SJCRH30 (cell line): ENCODE data around the gene ATP9B. TPM values are rescaled to one million over a fixed set of nuclear protein-coding genes. Genes with fewer than 3 reads are reported as not detected.
"Not testable (repeated sequence)": the region's sequence is repeated elsewhere in the genome, so short reads cannot be mapped to it uniquely, and the experiment has no call there.

ENCODE experiments used
- DNase-seq, 2 experiments: peaks; one replicate each; pipeline ENCODE4 v3.0.0-alpha.2; 2015 to 2020
- H3K27ac ChIP-seq: fragments of 250-450 bp; sonication (Bioruptor Pico); 2 replicates; pipeline ENCODE4 v1.5.1; 2020; ENCODE audit warnings: mild to moderate bottlenecking, moderate library complexity
- H3K27me3 ChIP-seq: fragments of 250-450 bp; sonication (Bioruptor Pico); 2 replicates; pipeline ENCODE4 v1.5.1; 2020; ENCODE audit warnings: mild to moderate bottlenecking, moderate library complexity
- H3K36me3 ChIP-seq: fragments of 250-450 bp; sonication (Bioruptor Pico); 2 replicates; pipeline ENCODE4 v1.5.1; 2020; ENCODE audit warnings: mild to moderate bottlenecking, moderate library complexity
- H3K4me1 ChIP-seq: fragments of 250-450 bp; sonication (Bioruptor Pico); 2 replicates; pipeline ENCODE4 v1.5.1; 2020; ENCODE audit warnings: mild to moderate bottlenecking, moderate library complexity
- H3K4me3 ChIP-seq: fragments of 250-450 bp; sonication (Bioruptor Pico); 2 replicates; pipeline ENCODE4 v1.5.1; 2020; ENCODE audit warnings: mild to moderate bottlenecking, moderate library complexity
- H3K9me3 ChIP-seq: fragments of 250-450 bp; sonication (Bioruptor Pico); replicated peaks from 2 replicates; pipeline ENCODE4 v1.5.1; 2020; ENCODE audit warnings: mild to moderate bottlenecking, moderate library complexity
- total RNA-seq: library from RNA; depleted of rRNA; stranded (reverse); fragments of >200 nt; shearing (Covaris generic); gene quantifications from 2 replicates; pipeline ENCODE4 v1.2.3, GENCODE V29; 2014

The ATP9B gene
- total RNA-seq, 1 experiment from 2014 or later = 10.0 TPM

- no peak for DNase-seq
- H3K4me3 ChIP-seq = no peak overlapping the region
- H3K9me3 ChIP-seq = no peaks in the 10 kb centered on the region
- no peaks in the 10 kb centered on the region for H3K4me1 ChIP-seq
- no peaks in the 10 kb centered on the region for H3K27me3 ChIP-seq
- H3K27ac ChIP-seq = no peak overlapping the region
- H3K36me3 ChIP-seq = no peaks in the 10 kb centered on the region
Observed at GRCh38 chr18:79136742-79137141, 67.5 kb downstream of the ATP9B start.

- Histone ChIP-seq H3K36me3 (no peaks in the 10 kb centered on the region), H3K4me3 (no peak overlapping the region), H3K9me3 (no peaks in the 10 kb centered on the region), H3K4me1 (no peaks in the 10 kb centered on the region), H3K27me3 (no peaks in the 10 kb centered on the region), H3K27ac (no peak overlapping the region)
- DNase-seq = no peak
Observed at GRCh38 chr18:79139206-79139605, 70.0 kb downstream of the ATP9B start.

- Histone ChIP-seq H3K27ac (no peak overlapping the region), H3K27me3 (no peaks in the 10 kb centered on the region), H3K4me1 (no peaks in the 10 kb centered on the region), H3K4me3 (no peak overlapping the region), H3K9me3 (no peaks in the 10 kb centered on the region), H3K36me3 (no peaks in the 10 kb centered on the region)
- DNase-seq = no peak
Observed at GRCh38 chr18:79147014-79147413, 77.8 kb downstream of the ATP9B start.

- Histone ChIP-seq H3K36me3 (no peaks in the 10 kb centered on the region), H3K4me3 (no peak overlapping the region)
Observed at GRCh38 chr18:79151191-79151590, 82.0 kb downstream of the ATP9B start.

GRCh38 chr18:79156327-79156726 lies 87.1 kb downstream of the ATP9B start:
- Histone ChIP-seq H3K4me3 (no peak overlapping the region), H3K4me1 (no peaks in the 10 kb centered on the region), H3K9me3 (no peaks in the 10 kb centered on the region), H3K27me3 (no peaks in the 10 kb centered on the region), H3K27ac (no peak overlapping the region), H3K36me3 (no peaks in the 10 kb centered on the region)
- DNase-seq = no peak

More at GRCh38 chr18:79151191-79151590, 82.0 kb downstream of the ATP9B start:
- Histone ChIP-seq H3K27ac (no peak overlapping the region), H3K4me1 (no peaks in the 10 kb centered on the region), H3K9me3 (no peaks in the 10 kb centered on the region), H3K27me3 (no peaks in the 10 kb centered on the region)
- no peak for DNase-seq

GRCh38 chr18:79164706-79165105 lies 95.5 kb downstream of the ATP9B start:
- no peak for DNase-seq
- no peaks in the 10 kb centered on the region; the same call in 1 of the 2 replicates for H3K36me3 ChIP-seq
- H3K9me3 ChIP-seq = no peaks in the 10 kb centered on the region
- H3K27ac ChIP-seq = no peak overlapping the region
- no peak overlapping the region for H3K4me3 ChIP-seq
- H3K4me1 ChIP-seq = no peaks in the 10 kb centered on the region
- no peaks in the 10 kb centered on the region for H3K27me3 ChIP-seq

- Histone ChIP-seq H3K27me3 (no peaks in the 10 kb centered on the region), H3K4me1 (no peaks in the 10 kb centered on the region), H3K27ac (no peak overlapping the region), H3K4me3 (no peak overlapping the region), H3K9me3 (no peaks in the 10 kb centered on the region), H3K36me3 (no peaks in the 10 kb centered on the region; the same call in 1 of the 2 replicates)
- no peak for DNase-seq
Observed at GRCh38 chr18:79166702-79167101, 97.5 kb downstream of the ATP9B start.

GRCh38 chr18:79167526-79168190 lies 98.5 kb downstream of the ATP9B start:
- H3K9me3 ChIP-seq = no peaks in the 10 kb centered on the region
- H3K27ac ChIP-seq = no peak overlapping the region
- no peaks in the 10 kb centered on the region for H3K4me1 ChIP-seq
- H3K27me3 ChIP-seq = no peaks in the 10 kb centered on the region
- DNase-seq = no peak
- no peak overlapping the region for H3K4me3 ChIP-seq
- no peaks in the 10 kb centered on the region; the same call in 1 of the 2 replicates for H3K36me3 ChIP-seq

GRCh38 chr18:79169958-79170555 lies 100.9 kb downstream of the ATP9B start:
- H3K4me3 ChIP-seq = no peak overlapping the region
- H3K36me3 ChIP-seq = no peaks in the 10 kb centered on the region; the same call in 1 of the 2 replicates
- H3K9me3 ChIP-seq = no peaks in the 10 kb centered on the region
- no peak overlapping the region for H3K27ac ChIP-seq
- no peak for DNase-seq
- no peaks in the 10 kb centered on the region for H3K4me1 ChIP-seq
- H3K27me3 ChIP-seq = no peaks in the 10 kb centered on the region

GRCh38 chr18:79172331-79172730 lies 103.1 kb downstream of the ATP9B start:
- not testable (repeated sequence) for H3K4me1 ChIP-seq, H3K27ac ChIP-seq, H3K9me3 ChIP-seq, DNase-seq, H3K27me3 ChIP-seq, H3K4me3 ChIP-seq, H3K36me3 ChIP-seq

- Histone ChIP-seq H3K36me3 (no peaks in the 10 kb centered on the region; the same call in 1 of the 2 replicates), H3K4me1 (no peaks in the 10 kb centered on the region), H3K27ac (no peak overlapping the region), H3K27me3 (no peaks in the 10 kb centered on the region), H3K9me3 (no peaks in the 10 kb centered on the region), H3K4me3 (no peak overlapping the region)
- no peak for DNase-seq
Observed at GRCh38 chr18:79173742-79174141, 104.5 kb downstream of the ATP9B start.

GRCh38 chr18:79178113-79178531 lies 108.9 kb downstream of the ATP9B start:
- Histone ChIP-seq H3K36me3 (no peaks in the 10 kb centered on the region; the same call in 1 of the 2 replicates), H3K4me1 (no peaks in the 10 kb centered on the region)
- no peak for DNase-seq

GRCh38 chr18:79182047-79182713 lies 113.0 kb downstream of the ATP9B start:
- Histone ChIP-seq H3K9me3 (no peaks in the 10 kb centered on the region), H3K4me3 (no peak overlapping the region), H3K4me1 (no peaks in the 10 kb centered on the region), H3K27ac (no peak overlapping the region), H3K27me3 (no peaks in the 10 kb centered on the region), H3K36me3 (no peaks in the 10 kb centered on the region)
- DNase-seq = no peak

More at GRCh38 chr18:79178113-79178531, 108.9 kb downstream of the ATP9B start:
- Histone ChIP-seq H3K27me3 (no peaks in the 10 kb centered on the region), H3K27ac (no peak overlapping the region), H3K9me3 (no peaks in the 10 kb centered on the region), H3K4me3 (no peak overlapping the region)

GRCh38 chr18:79185648-79186047 lies 116.5 kb downstream of the ATP9B start:
- H3K4me1 ChIP-seq = no peaks in the 10 kb centered on the region
- H3K4me3 ChIP-seq = no peak overlapping the region
- H3K9me3 ChIP-seq = no peaks in the 10 kb centered on the region
- H3K27me3 ChIP-seq = no peaks in the 10 kb centered on the region
- no peak overlapping the region for H3K27ac ChIP-seq
- H3K36me3 ChIP-seq = no peaks in the 10 kb centered on the region
- no peak for DNase-seq

- Histone ChIP-seq H3K36me3 (no peaks in the 10 kb centered on the region), H3K4me1 (no peaks in the 10 kb centered on the region), H3K27me3 (no peaks in the 10 kb centered on the region), H3K27ac (no peak overlapping the region), H3K4me3 (no peak overlapping the region), H3K9me3 (no peaks in the 10 kb centered on the region)
- no peak for DNase-seq
Observed at GRCh38 chr18:79186649-79187048, 117.5 kb downstream of the ATP9B start.
